Measurements from ENCODE around the gene FGFR1OP2.
"Not testable (repeated sequence)": the region's sequence is repeated elsewhere in the genome, so short reads cannot be mapped to it uniquely, and the experiment has no call there.

Gene FGFR1OP2

DNA sequence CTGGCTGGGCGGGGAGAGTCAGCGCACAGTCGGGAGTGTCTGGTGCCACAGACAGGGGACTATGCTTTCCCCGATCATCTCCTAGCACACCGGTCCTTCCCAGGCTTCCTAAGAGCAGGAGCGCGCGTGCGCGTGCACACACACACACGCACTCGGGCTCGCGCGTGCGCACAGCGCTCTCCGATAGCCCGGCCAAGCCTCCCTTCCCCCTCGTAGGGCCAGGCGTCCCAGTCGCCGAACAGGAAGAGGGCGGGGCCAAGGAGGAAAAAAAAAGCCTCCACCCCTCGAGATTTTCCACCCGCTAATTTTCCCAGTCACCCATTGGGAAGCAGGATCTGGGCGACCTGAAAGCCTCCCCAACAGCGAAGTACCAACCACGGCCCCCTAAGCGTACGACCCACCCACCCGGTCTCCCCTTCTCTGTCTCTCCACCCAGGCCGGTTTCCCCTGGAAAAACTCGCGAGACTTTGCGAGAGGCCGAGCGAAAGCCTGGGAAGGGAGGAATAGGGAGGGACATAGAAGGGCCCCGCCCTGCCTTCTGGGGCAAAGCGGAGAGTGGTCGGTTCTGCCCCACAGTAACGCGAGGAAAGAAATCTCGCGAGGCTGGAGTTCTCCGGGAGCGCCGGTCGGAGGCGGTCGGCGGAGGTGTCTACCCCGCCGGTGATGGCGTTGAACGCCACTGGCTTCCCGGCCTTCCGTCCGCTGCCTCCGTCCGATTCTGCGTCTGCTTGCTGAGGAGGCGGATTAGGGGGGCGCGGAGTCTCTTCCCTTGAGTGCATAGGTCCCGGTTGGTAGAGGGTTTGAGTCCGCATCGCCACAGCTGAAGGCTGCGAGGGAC lies at the start of gene FGFR1OP2, which contains the start of gene INTS13:
Gene FGFR1OP2 (plus strand): TSS at position 608 of the 838 bp plus-strand sequence. CDS start 15,689 bp downstream, outside the sequence.
Gene INTS13 (minus strand): TSS at position 119 of the 838 bp plus-strand sequence. CDS start 1,178 bp downstream, outside the sequence.
- TF ChIP-seq, protein P1, sequence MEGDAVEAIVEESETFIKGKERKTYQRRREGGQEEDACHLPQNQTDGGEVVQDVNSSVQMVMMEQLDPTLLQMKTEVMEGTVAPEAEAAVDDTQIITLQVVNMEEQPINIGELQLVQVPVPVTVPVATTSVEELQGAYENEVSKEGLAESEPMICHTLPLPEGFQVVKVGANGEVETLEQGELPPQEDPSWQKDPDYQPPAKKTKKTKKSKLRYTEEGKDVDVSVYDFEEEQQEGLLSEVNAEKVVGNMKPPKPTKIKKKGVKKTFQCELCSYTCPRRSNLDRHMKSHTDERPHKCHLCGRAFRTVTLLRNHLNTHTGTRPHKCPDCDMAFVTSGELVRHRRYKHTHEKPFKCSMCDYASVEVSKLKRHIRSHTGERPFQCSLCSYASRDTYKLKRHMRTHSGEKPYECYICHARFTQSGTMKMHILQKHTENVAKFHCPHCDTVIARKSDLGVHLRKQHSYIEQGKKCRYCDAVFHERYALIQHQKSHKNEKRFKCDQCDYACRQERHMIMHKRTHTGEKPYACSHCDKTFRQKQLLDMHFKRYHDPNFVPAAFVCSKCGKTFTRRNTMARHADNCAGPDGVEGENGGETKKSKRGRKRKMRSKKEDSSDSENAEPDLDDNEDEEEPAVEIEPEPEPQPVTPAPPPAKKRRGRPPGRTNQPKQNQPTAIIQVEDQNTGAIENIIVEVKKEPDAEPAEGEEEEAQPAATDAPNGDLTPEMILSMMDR (IDR thresholded peaks at IDR 0.05; ENCODE audit: low read depth, low read length, missing control alignments): no peak

GRCh38 chr12:26890784-26891183 lies 47.5 kb upstream of the FGFR1OP2 start:
- in situ Hi-C loops (cut with HindIII; ENCODE audit: low sequenced_read_pairs): no loop called here
- H3K4me3 ChIP-seq (ENCODE audit: low read depth, low read length): no peak overlapping the region

More for the DNA sequence above, at the start of gene FGFR1OP2, which contains the start of gene INTS13:
- DNase-seq (ENCODE audit: low read depth): peak; percentile 98
- in situ Hi-C loops (cut with HindIII; ENCODE audit: low sequenced_read_pairs): no loop called here
- H3K4me3 ChIP-seq (ENCODE audit: low read depth, low read length): peak within 1 kb of the TSS; percentile 92

DNA sequence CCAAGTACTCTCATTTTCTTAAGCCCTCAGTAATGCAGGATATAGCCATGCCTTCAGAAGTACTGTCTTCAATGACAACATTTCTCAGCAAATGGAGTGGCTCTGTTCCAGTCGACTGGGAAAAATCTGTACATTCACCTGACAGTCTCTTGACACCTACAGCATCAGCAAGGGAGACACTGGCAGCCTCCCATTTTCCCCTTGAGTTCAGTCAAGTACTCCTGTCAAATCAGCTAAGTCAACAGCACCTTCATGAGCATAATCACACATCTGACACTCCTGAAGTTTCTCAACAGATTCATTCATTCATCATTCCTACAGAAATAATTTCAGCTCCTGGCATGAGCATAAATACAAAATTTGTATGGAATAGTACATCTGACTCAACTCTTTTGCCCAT lies 46.6 kb upstream of the FGFR1OP2 start:
- in situ Hi-C loops (cut with HindIII; ENCODE audit: low sequenced_read_pairs): no loop called here
- no peak for DNase-seq (ENCODE audit: low read depth)
- no peak overlapping the region for H3K4me3 ChIP-seq (ENCODE audit: low read depth, low read length)
- TF ChIP-seq, protein P1 (IDR thresholded peaks at IDR 0.05; ENCODE audit: low read depth, low read length, missing control alignments): no peak

More at GRCh38 chr12:26890784-26891183, 47.5 kb upstream of the FGFR1OP2 start:
- TF ChIP-seq, protein P1 (IDR thresholded peaks at IDR 0.05; ENCODE audit: low read depth, low read length, missing control alignments): no peak
- no peak for DNase-seq (ENCODE audit: low read depth)

- no peak overlapping the region for H3K4me3 ChIP-seq (ENCODE audit: low read depth, low read length)
- DNase-seq (ENCODE audit: low read depth): no peak
- in situ Hi-C loops (cut with HindIII; ENCODE audit: low sequenced_read_pairs): no loop called here
- TF ChIP-seq, protein P1 (IDR thresholded peaks at IDR 0.05; ENCODE audit: low read depth, low read length, missing control alignments): no peak
Observed at GRCh38 chr12:26895672-26896071, 42.6 kb upstream of the FGFR1OP2 start.

DNA sequence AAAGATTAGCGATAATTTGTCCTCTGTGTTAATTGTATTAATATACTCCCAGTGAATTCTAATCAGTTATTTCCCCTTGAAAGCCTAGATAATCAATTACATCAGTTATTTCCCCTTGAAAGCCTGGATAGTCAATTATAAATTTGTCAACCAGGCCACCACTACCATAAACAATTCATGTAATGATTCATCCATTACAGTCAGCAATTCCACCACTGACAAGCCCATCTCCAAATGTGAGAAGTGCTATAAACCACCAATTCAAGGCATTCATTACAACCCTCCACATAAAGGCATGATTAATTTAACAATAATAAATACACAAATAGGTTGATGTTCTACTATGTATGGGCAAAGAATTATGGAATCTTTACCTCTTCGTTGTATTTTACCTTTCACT lies 41.4 kb upstream of the FGFR1OP2 start:
- no peak for DNase-seq (ENCODE audit: low read depth)
- in situ Hi-C loops (cut with HindIII; ENCODE audit: low sequenced_read_pairs): no loop called here
- TF ChIP-seq, protein P1 (IDR thresholded peaks at IDR 0.05; ENCODE audit: low read depth, low read length, missing control alignments): no peak
- no peak overlapping the region for H3K4me3 ChIP-seq (ENCODE audit: low read depth, low read length)

DNA sequence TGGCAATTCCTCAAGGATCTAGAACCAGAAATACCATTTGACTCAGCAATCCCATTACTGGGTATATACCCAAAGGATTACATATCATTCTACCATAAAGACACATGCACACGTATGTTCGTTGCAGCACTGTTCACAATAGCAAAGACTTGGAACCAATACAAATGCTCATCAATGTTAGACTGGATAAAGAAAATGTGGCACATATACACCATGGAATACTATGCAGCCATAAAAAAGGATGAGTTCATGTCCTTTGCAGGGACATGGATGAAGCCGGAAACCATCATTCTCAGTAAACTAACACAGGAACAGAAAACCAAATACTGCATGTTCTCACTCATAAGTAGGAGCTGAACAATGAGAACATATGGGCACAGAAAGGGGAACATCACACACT lies 34.9 kb upstream of the FGFR1OP2 start:
- DNase-seq (ENCODE audit: low read depth); H3K4me3 ChIP-seq (ENCODE audit: low read depth, low read length); in situ Hi-C loops (cut with HindIII; ENCODE audit: low sequenced_read_pairs): not testable (repeated sequence)

- H3K4me3 ChIP-seq (ENCODE audit: low read depth, low read length): no peak overlapping the region
- TF ChIP-seq, protein P1 (IDR thresholded peaks at IDR 0.05; ENCODE audit: low read depth, low read length, missing control alignments): no peak
- in situ Hi-C loops (cut with HindIII; ENCODE audit: low sequenced_read_pairs): no loop called here
- no peak for DNase-seq (ENCODE audit: low read depth)
Observed at GRCh38 chr12:26906024-26906423, 32.2 kb upstream of the FGFR1OP2 start.
